ENCODE measurements around the gene MARCO. TPM values are rescaled to one million over a fixed set of nuclear protein-coding genes. Genes with fewer than 3 reads are reported as not detected.

Gene MARCO
- polyA plus RNA-seq, 1 of the 3 experiments (the other 2 are of a cell fraction), result not detected

- no peak for DNase-seq
- TF ChIP-seq, protein P1, sequence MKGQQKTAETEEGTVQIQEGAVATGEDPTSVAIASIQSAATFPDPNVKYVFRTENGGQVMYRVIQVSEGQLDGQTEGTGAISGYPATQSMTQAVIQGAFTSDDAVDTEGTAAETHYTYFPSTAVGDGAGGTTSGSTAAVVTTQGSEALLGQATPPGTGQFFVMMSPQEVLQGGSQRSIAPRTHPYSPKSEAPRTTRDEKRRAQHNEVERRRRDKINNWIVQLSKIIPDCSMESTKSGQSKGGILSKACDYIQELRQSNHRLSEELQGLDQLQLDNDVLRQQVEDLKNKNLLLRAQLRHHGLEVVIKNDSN (IDR thresholded peaks at IDR 0.05; ENCODE audit: borderline replicate concordance, low read depth), result no peak
- TF ChIP-seq TEAD4 (IDR thresholded peaks at IDR 0.05; ENCODE audit: borderline replicate concordance, insufficient read depth) (no peak), MEF2A (IDR thresholded peaks at IDR 0.05; ENCODE audit: borderline replicate concordance, low read depth) (no peak), RAD21 (IDR thresholded peaks at IDR 0.05; ENCODE audit: low read length) (no peak), PBX3 (IDR thresholded peaks at IDR 0.05) (no peak), FOSL2 (IDR thresholded peaks at IDR 0.05; ENCODE audit: borderline replicate concordance, low read depth) (no peak), RCOR1 (IDR thresholded peaks at IDR 0.05; ENCODE audit: low read length) (no peak), NFIC (IDR thresholded peaks at IDR 0.05; ENCODE audit: borderline replicate concordance) (no peak), GABPA (IDR thresholded peaks at IDR 0.05; ENCODE audit: low read depth) (no peak), TAF1 (IDR thresholded peaks at IDR 0.05; ENCODE audit: borderline replicate concordance, low read depth, low read length) (no peak), EZH2phosphoT487 (IDR thresholded peaks at IDR 0.05; ENCODE audit: borderline replicate concordance, low read depth) (no peak), FOXJ3 (CRISPR knock-in tag; IDR thresholded peaks at IDR 0.05) (no peak), FOXM1 (IDR thresholded peaks at IDR 0.05; ENCODE audit: low read depth) (no peak), CTCF (IDR thresholded peaks at IDR 0.05) (no peak), MXI1 (IDR thresholded peaks at IDR 0.05; ENCODE audit: low read depth, low read length) (no peak), SMC3 (IDR thresholded peaks at IDR 0.05; ENCODE audit: low read depth, low read length) (no peak), RXRA (IDR thresholded peaks at IDR 0.05; ENCODE audit: borderline replicate concordance, low read depth) (no peak)
- TF ChIP-seq, protein P2, sequence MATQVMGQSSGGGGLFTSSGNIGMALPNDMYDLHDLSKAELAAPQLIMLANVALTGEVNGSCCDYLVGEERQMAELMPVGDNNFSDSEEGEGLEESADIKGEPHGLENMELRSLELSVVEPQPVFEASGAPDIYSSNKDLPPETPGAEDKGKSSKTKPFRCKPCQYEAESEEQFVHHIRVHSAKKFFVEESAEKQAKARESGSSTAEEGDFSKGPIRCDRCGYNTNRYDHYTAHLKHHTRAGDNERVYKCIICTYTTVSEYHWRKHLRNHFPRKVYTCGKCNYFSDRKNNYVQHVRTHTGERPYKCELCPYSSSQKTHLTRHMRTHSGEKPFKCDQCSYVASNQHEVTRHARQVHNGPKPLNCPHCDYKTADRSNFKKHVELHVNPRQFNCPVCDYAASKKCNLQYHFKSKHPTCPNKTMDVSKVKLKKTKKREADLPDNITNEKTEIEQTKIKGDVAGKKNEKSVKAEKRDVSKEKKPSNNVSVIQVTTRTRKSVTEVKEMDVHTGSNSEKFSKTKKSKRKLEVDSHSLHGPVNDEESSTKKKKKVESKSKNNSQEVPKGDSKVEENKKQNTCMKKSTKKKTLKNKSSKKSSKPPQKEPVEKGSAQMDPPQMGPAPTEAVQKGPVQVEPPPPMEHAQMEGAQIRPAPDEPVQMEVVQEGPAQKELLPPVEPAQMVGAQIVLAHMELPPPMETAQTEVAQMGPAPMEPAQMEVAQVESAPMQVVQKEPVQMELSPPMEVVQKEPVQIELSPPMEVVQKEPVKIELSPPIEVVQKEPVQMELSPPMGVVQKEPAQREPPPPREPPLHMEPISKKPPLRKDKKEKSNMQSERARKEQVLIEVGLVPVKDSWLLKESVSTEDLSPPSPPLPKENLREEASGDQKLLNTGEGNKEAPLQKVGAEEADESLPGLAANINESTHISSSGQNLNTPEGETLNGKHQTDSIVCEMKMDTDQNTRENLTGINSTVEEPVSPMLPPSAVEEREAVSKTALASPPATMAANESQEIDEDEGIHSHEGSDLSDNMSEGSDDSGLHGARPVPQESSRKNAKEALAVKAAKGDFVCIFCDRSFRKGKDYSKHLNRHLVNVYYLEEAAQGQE (IDR thresholded peaks at IDR 0.05; ENCODE audit: low read depth, low read length), result no peak
- Histone ChIP-seq H4K20me1 (ENCODE audit: insufficient read depth) (no peaks in the 10 kb centered on the region), H3K79me2 (ENCODE audit: insufficient read depth) (no peaks in the 10 kb centered on the region), H3K27me3 (ENCODE audit: insufficient read depth) (no peaks in the 10 kb centered on the region; the same call in 1 of the 2 replicates), H3K4me3 (ENCODE audit: low read depth in 2 of 2, low read length in 1 of 2) (no peak overlapping the region), H3F3A (replicated peaks; ENCODE audit: insufficient read depth) (no peaks in the 10 kb centered on the region), H3K4me1 (ENCODE audit: control insufficient read depth in 1 of 2, insufficient read depth in 2 of 2, low read depth in 1 of 2, low read length in 1 of 2) (no peaks in the 10 kb centered on the region), H3K36me3 (replicated peaks in 1 of 2; ENCODE audit: control insufficient read depth in 1 of 2, insufficient read depth in 2 of 2, low read length in 1 of 2) (no peaks in the 10 kb centered on the region), H3K9me3 (no peaks in the 10 kb centered on the region), H3K4me2 (no peak overlapping the region), H2AFZ (ENCODE audit: low read depth) (no peak overlapping the region), H3K27ac (ENCODE audit: low read depth in 2 of 2, low read length in 1 of 2) (no peak overlapping the region), H3K9ac (no peak overlapping the region), H3K9me2 (no peaks in the 10 kb centered on the region)
- CTCF ChIA-PET, result interaction anchor here (0.6 to 1.6 kb wide), 2 partner anchors 97 to 962 kb away, joined by 3 to 4 read pairs; no protein-coding TSS in a partner anchor
- POLR2A ChIA-PET, result no interaction called here
- WGBS (ENCODE audit: low lambda C conversion rate), result 0% methylated on average over 2 of the region's 3 CpGs
Observed at GRCh38 chr2:118913803-118914645, 28.0 kb upstream of the MARCO start.

All from SK-N-SH (cell line).